Measurements from ENCODE around the gene FBLN7.
"Not testable (repeated sequence)": the region's sequence is repeated elsewhere in the genome, so short reads cannot be mapped to it uniquely, and the experiment has no call there.

- TF ChIP-seq, protein P1, sequence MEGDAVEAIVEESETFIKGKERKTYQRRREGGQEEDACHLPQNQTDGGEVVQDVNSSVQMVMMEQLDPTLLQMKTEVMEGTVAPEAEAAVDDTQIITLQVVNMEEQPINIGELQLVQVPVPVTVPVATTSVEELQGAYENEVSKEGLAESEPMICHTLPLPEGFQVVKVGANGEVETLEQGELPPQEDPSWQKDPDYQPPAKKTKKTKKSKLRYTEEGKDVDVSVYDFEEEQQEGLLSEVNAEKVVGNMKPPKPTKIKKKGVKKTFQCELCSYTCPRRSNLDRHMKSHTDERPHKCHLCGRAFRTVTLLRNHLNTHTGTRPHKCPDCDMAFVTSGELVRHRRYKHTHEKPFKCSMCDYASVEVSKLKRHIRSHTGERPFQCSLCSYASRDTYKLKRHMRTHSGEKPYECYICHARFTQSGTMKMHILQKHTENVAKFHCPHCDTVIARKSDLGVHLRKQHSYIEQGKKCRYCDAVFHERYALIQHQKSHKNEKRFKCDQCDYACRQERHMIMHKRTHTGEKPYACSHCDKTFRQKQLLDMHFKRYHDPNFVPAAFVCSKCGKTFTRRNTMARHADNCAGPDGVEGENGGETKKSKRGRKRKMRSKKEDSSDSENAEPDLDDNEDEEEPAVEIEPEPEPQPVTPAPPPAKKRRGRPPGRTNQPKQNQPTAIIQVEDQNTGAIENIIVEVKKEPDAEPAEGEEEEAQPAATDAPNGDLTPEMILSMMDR (IDR thresholded peaks at IDR 0.05): not testable (repeated sequence)
- not testable (repeated sequence) for TF ChIP-seq POLR2A (IDR thresholded peaks at IDR 0.05)
Observed at GRCh38 chr2:112113354-112113753, 24.8 kb upstream of the FBLN7 start.

Data from lower leg skin (tissue), 3 donors.